Colonic mucosa (tissue), 4 donors: Measurements from ENCODE around the gene CCDC134. TPM values are rescaled to one million over a fixed set of nuclear protein-coding genes. Genes with fewer than 3 reads are reported as not detected.

Experiments
- DNase-seq: peaks from one replicate; pipeline ENCODE4 v3.0.0-alpha.2; 2020
- H3K27ac ChIP-seq: fragments of 200-600 bp; one replicate; pipeline ENCODE4 v1.8.0; 2021
- H3K27me3 ChIP-seq: fragments of 200-600 bp; one replicate; pipeline ENCODE4 v1.8.0; 2021
- H3K36me3 ChIP-seq: fragments of 200-600 bp; one replicate; pipeline ENCODE4 v1.8.0; 2021
- H3K4me1 ChIP-seq: fragments of 200-600 bp; one replicate; pipeline ENCODE4 v1.8.0; 2021; ENCODE audit warnings: mild to moderate bottlenecking
- H3K4me3 ChIP-seq: fragments of 200-600 bp; one replicate; pipeline ENCODE4 v1.8.0; 2021
- H3K9ac ChIP-seq, 2 donors: one replicate each; pipeline ENCODE4 v1.7.0; 2013; ENCODE audit warnings: control low read depth in 2 of 2, low read depth in 2 of 2, low read length in 2 of 2
- H3K9me3 ChIP-seq: fragments of 200-600 bp; one replicate; pipeline ENCODE4 v1.8.0; 2021
- CTCF ChIP-seq: fragments of 200-600 bp; IDR thresholded peaks from one replicate; pipeline ENCODE4 v1.8.0; 2022; ENCODE audit warnings: antibody characterized with exemption, mild to moderate bottlenecking
- intact Hi-C: fragments of 100-400 bp; cut with DNase I; formaldehyde crosslinking; loops from one replicate; pipeline ENCODE4 v1.14.1; 2022
- total RNA-seq, 2 donors: library from RNA; stranded (reverse); fragmentation: NEBNext Ultra II Directional in 1 of 2; extraction: Animal tissue kit (Norgen Biotek cat#: 25700) in 1 of 2; gene quantifications; one replicate each; pipeline ENCODE4 v1.2.1, GENCODE V29; 2021
- donor health status: healthy.
- donor health status: DM: no; HTN: no; CAD: no.
- donor health status: DM: no; HTN: no; CAD: no.

The CCDC134 gene
- 10 to 100 TPM in 1 of 2 donors, 1 to 10 TPM in 1; 9.3 to 18.8 TPM for total RNA-seq

- Histone ChIP-seq H3K4me1 (no peaks in the 10 kb centered on the region), H3K9ac (peak within 1 kb of the TSS; percentile 97)
- TF ChIP-seq CTCF = no peak
Measured at GRCh38 chr22:41800348-41801146, at the start of gene CCDC134. TSS of gene CCDC134 (plus strand) at chr22:41800679. CDS start at chr22:41808891, 8,212 bp downstream.

DNA sequence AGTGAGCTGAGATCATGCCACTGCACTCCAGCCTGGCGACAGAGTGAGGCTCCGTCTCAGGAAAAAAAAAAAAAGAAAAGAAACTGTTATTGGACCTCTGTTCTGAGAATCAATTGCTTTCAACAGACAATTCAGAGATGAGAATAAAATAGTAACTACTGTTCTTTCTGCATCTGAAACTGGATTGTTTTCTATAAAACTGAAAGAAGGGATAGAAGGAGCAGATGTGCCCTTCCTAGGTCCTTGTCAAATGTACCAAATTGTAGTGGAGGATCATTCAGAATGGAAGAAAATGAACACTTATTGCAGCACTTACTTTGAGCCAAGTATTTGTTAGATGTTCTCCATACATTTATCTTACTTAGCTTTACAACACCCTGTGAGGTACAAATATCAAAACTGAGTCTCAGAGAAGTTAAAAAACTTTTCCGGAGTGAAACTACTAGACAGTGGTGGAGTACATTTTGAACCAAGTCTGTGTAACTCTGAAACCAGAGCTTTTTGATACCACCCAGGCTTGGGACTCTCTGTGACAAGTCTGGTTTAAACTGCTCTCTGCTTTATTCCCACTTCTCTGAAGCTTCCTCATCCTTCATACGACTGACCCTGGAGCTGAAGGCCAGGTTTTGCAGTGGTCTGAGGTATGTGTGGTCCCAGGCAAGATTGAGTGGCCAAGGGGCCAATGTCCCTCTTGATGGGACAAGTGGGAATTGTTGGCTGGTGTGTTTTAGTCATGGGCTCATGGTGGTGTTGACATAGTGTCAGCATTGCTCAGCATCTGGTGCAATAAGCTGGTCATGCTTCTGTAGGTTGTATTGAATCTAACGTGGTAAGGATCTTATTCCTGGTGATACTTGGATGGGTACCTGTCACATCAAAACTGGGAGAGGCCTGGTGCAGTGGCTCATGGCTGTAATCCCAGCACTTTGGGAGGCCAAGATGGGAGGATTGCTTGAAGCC lies 48.2 kb upstream of the CCDC134 start:
- no peak overlapping the region for H3K27ac ChIP-seq

More at GRCh38 chr22:41800348-41801146, at the start of gene CCDC134:
- peak; percentile 92 for DNase-seq
- Histone ChIP-seq H3K36me3 (no peaks in the 10 kb centered on the region), H3K9me3 (no peaks in the 10 kb centered on the region), H3K27me3 (no peaks in the 10 kb centered on the region), H3K4me3 (peak within 1 kb of the TSS; percentile 91), H3K27ac (peak within 1 kb of the TSS; percentile 81)
- intact Hi-C loops = no loop called here

GRCh38 chr22:41753984-41754383 lies 46.5 kb upstream of the CCDC134 start:
- Histone ChIP-seq H3K4me3 (no peak overlapping the region), H3K4me1 (no peaks in the 10 kb centered on the region), H3K36me3 (no peaks in the 10 kb centered on the region), H3K9me3 (no peaks in the 10 kb centered on the region), H3K27ac (no peak overlapping the region), H3K9ac (no peak overlapping the region), H3K27me3 (no peaks in the 10 kb centered on the region)
- TF ChIP-seq CTCF = no peak
- intact Hi-C loops = no loop called here
- DNase-seq = no peak

More for the DNA sequence above, 48.2 kb upstream of the CCDC134 start:
- H3K9me3 ChIP-seq = no peaks in the 10 kb centered on the region
- H3K4me3 ChIP-seq = no peak overlapping the region
- H3K9ac ChIP-seq = no peak overlapping the region
- H3K4me1 ChIP-seq = no peaks in the 10 kb centered on the region
- no peak for TF ChIP-seq CTCF
- DNase-seq = no peak
- H3K27me3 ChIP-seq = no peaks in the 10 kb centered on the region
- intact Hi-C loops = no loop called here
- H3K36me3 ChIP-seq = no peaks in the 10 kb centered on the region

DNA sequence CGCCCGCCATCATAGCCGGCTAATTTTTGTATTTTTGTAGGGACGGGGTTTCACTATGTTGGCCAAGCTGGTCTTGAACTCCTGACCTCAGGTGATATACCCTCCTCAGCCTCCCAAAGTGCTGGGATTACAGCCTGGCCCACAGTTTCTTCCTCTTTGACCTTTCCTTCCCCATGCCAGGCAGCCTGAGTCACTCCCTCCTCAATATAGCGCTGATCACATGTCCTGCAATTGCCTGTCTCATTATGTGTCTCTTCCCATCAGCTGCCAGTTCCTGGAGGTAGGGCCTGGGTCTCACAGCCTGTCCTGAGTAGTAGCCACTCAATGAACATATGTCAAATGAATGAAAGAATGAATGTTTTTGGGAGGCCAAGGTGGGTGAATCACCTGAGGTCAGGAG lies 43.0 kb upstream of the CCDC134 start:
- no peak for DNase-seq
- H3K27me3 ChIP-seq = no peaks in the 10 kb centered on the region
- no peaks in the 10 kb centered on the region for H3K4me1 ChIP-seq
- intact Hi-C loops = no loop called here
- no peak for TF ChIP-seq CTCF
- H3K9ac ChIP-seq = no peak overlapping the region
- no peaks in the 10 kb centered on the region for H3K9me3 ChIP-seq
- H3K36me3 ChIP-seq = no peaks in the 10 kb centered on the region
- no peak overlapping the region for H3K4me3 ChIP-seq
- no peak overlapping the region for H3K27ac ChIP-seq

DNA sequence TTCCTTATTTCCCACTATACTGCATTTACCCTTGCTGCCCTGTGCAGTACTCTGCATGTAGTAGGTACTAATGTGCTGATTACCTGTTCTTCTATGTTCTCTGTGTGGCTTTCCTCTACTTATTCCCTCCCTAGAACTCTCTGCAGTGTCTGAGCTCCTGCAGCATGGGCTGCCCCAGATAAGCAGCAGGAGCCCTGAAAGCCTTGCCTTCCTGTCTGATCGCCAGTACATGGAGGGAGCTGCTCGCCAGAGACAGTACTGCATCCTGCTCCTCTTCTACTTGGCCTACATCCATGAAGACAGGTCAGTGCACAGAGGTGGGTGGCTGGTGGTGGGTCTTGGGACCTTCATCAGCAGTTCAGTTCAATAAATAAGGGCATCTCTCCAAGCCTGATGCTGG lies 42.2 kb upstream of the CCDC134 start:
- Histone ChIP-seq H3K27ac (no peak overlapping the region), H3K9ac (no peak overlapping the region), H3K36me3 (no peaks in the 10 kb centered on the region), H3K4me3 (no peak overlapping the region), H3K27me3 (no peaks in the 10 kb centered on the region), H3K4me1 (no peaks in the 10 kb centered on the region), H3K9me3 (no peaks in the 10 kb centered on the region)
- intact Hi-C loops = no loop called here
- no peak for TF ChIP-seq CTCF
- DNase-seq = no peak
